K562 (cell line): ENCODE data around the gene COL9A3. TPM values are rescaled to one million over a fixed set of nuclear protein-coding genes. Genes with fewer than 3 reads are reported as not detected.

Experiments
- ATF4 ChIP-seq: fragments of 450-650 bp; formaldehyde crosslinking; IDR thresholded peaks from 2 replicates; pipeline ENCODE4 v1.4.0; 2022; ENCODE audit warnings: mild to moderate bottlenecking, moderate library complexity
- CHD1 ChIP-seq: fragments of 200-600 bp; sonication (generic); IDR thresholded peaks from one replicate; pipeline ENCODE4 v1.6.1; 2012; ENCODE audit warnings: mild to moderate bottlenecking, moderate library complexity, low read length, inconsistent platforms
- FIP1L1 ChIP-seq: fragments of 200-400 bp; formaldehyde crosslinking; IDR thresholded peaks from 2 replicates; pipeline ENCODE4 v1.6.1; 2018; ENCODE audit warnings: mild to moderate bottlenecking, low read depth, low read length; ENCODE audit not compliant: poor library complexity, severe bottlenecking
- HOXB6 ChIP-seq: fragments of 250-450 bp; sonication (Bioruptor Pico); IDR thresholded peaks from 2 replicates; pipeline ENCODE4 v1.5.1; 2022; ENCODE audit warnings: mild to moderate bottlenecking, borderline replicate concordance
- IRF1 ChIP-seq: sonication (generic); formaldehyde crosslinking; IDR thresholded peaks from 2 replicates; pipeline ENCODE4 v1.8.0; 2022; ENCODE audit warnings: missing genetic modification reagents, mild to moderate bottlenecking, borderline replicate concordance
- KDM2B ChIP-seq: fragments of 250-450 bp; sonication (Bioruptor Pico); IDR thresholded peaks from 2 replicates; pipeline ENCODE4 v1.8.0; 2021; ENCODE audit warnings: mild to moderate bottlenecking, moderate library complexity
- MAX ChIP-seq: sonication (generic); formaldehyde crosslinking; IDR thresholded peaks from 2 replicates; pipeline ENCODE4 v1.9.0; 2022; ENCODE audit warnings: mild to moderate bottlenecking, missing genetic modification reagents
- MAZ ChIP-seq, 2 experiments: fragments of 450-650 bp in 1 of 2; sonication (generic) in 1 of 2; formaldehyde crosslinking; IDR thresholded peaks in 1 of 2; conservative IDR thresholded peaks in 1 of 2; 2 replicates each; pipeline versions ENCODE4 v1.4.0 to v1.5.0; 2020; ENCODE audit warnings: mild to moderate bottlenecking in 1 of 2, missing genetic modification reagents in 1 of 2
- MECOM ChIP-seq: fragments of 250-450 bp; sonication (Bioruptor Pico); IDR thresholded peaks from 2 replicates; pipeline ENCODE4 v1.8.0; 2022; ENCODE audit warnings: inconsistent platforms
- NRF1 ChIP-seq, 2 experiments: fragments of 450-650 bp; IDR thresholded peaks in 1 of 2; conservative IDR thresholded peaks in 1 of 2; 2 replicates each; pipeline ENCODE4 v1.6.1; 2014; ENCODE audit warnings: mild to moderate bottlenecking in 2 of 2
- SMARCE1 ChIP-seq: fragments of 450-650 bp; IDR thresholded peaks from 2 replicates; pipeline ENCODE4 v1.7.1; 2016; ENCODE audit warnings: mild to moderate bottlenecking
- SPI1 ChIP-seq: IDR thresholded peaks from 2 replicates; pipeline ENCODE4 v1.6.1; 2011; ENCODE audit warnings: low read depth, low read length, control low read depth, borderline replicate concordance
- SRSF3 ChIP-seq: fragments of 200-400 bp; formaldehyde crosslinking; IDR thresholded peaks from 2 replicates; pipeline ENCODE4 v1.6.1; 2016; ENCODE audit warnings: mild to moderate bottlenecking, low read length, moderate library complexity; ENCODE audit not compliant: insufficient read depth
- TFAP4 ChIP-seq: sonication (generic); formaldehyde crosslinking; IDR thresholded peaks from 2 replicates; pipeline ENCODE4 v1.8.0; 2022; ENCODE audit warnings: missing genetic modification reagents, mild to moderate bottlenecking, moderate library complexity, borderline replicate concordance
- THAP12 ChIP-seq: fragments of 250-450 bp; sonication (Bioruptor Pico); IDR thresholded peaks from 2 replicates; pipeline ENCODE4 v1.9.0; 2021; ENCODE audit warnings: mild to moderate bottlenecking, inconsistent platforms
- U2AF1 ChIP-seq: fragments of 200-400 bp; formaldehyde crosslinking; optimal IDR thresholded peaks from 2 replicates; pipeline ENCODE3; 2017; ENCODE audit warnings: mild to moderate bottlenecking, low read depth, low read length, moderate library complexity
- ZFX ChIP-seq: sonication (generic); formaldehyde crosslinking; IDR thresholded peaks from 2 replicates; pipeline ENCODE4 v1.8.0; 2022; ENCODE audit warnings: mild to moderate bottlenecking, missing genetic modification reagents, moderate library complexity
- ZKSCAN3 ChIP-seq: fragments of 250-450 bp; sonication (Bioruptor Pico); IDR thresholded peaks from 2 replicates; pipeline ENCODE4 v1.4.0; 2020
- ZNF445 ChIP-seq: fragments of 250-450 bp; sonication (Bioruptor Pico); IDR thresholded peaks from 2 replicates; pipeline ENCODE4 v1.4.0; 2020; ENCODE audit warnings: low read depth, mild to moderate bottlenecking, moderate library complexity
- ZNF507 ChIP-seq: conservative IDR thresholded peaks from 2 replicates; pipeline ENCODE4 v1.6.1; 2017; ENCODE audit warnings: missing genetic modification characterization, missing compliant biosample characterization
- ZNF639 ChIP-seq, 2 experiments: fragments of 200-800 bp in 1 of 2; sonication (Bioruptor generic) in 1 of 2; sonication (generic) in 1 of 2; formaldehyde crosslinking in 1 of 2; IDR thresholded peaks in 1 of 2; conservative IDR thresholded peaks in 1 of 2; 2 replicates each; pipeline versions ENCODE4 v1.5.0 to v1.6.1; 2016 to 2020; ENCODE audit warnings: missing compliant biosample characterization in 1 of 2, missing genetic modification characterization in 1 of 2, missing genetic modification reagents in 1 of 2
- polyA plus RNA-seq, 8 experiments: library from polyadenylated mRNA; depleted of rRNA in 4 of 8; stranded (reverse) in 5 of 8; unstranded in 3 of 8; fragments of >200 nt; fragmentation: Nextera tagmentation in 2 of 8; fragmentation: Illumina TruSeq in 1 of 8; extraction: Ambion mirVana in 2 of 8; extraction: Trizol in 1 of 8; gene quantifications; 2 replicates each; pipeline versions ENCODE4 v1.2.1 to v1.2.3, GENCODE V29; 2011 to 2014; ENCODE audit warnings: inconsistent platforms in 1 of 8, missing spikeins in 1 of 8
- total RNA-seq, 7 experiments: library from RNA; depleted of rRNA in 6 of 7; stranded (reverse); fragments of >200 nt in 6 of 7; fragmentation: Illumina TruSeq in 2 of 7; extraction: Trizol in 2 of 7; gene quantifications; 2 replicates each; pipeline versions ENCODE4 v1.2.1 to v1.2.3, GENCODE V29; 2011 to 2021; ENCODE audit warnings: low replicate concordance in 1 of 7

Gene COL9A3
- total and polyA plus RNA-seq, 9 of the 15 experiments (the other 6 are each of a cell fraction or from before 2014, with no cell fraction given): 0.14 to 3.6 (median 0.88) TPM; not detected in 1

GRCh38 chr20:62805155-62805710 lies 11.6 kb upstream of the COL9A3 start (continued):
- TF ChIP-seq ZKSCAN3 (CRISPR knock-in tag) (no peak), FIP1L1 (peak; percentile 38), ATF4 (CRISPR knock-in tag) (no peak), MAX (CRISPR knock-in tag) (no peak; the same call in 1 of the 2 replicates), ZFX (peak; percentile 30; the same call in 1 of the 2 replicates), ZNF507 (tag) (no peak), SRSF3 (no peak), SPI1 (no peak), MAZ (CRISPR knock-in tag; conservative IDR thresholded peaks at IDR 0.05 in 1 of 2, IDR thresholded peaks at IDR 0.05 in 1 of 2) (peak in 1 of 2 experiments; percentile 36; a peak in 2 of 4 replicates), KDM2B (CRISPR knock-in tag) (no peak), HOXB6 (no peak), CHD1 (peak; percentile 20), MECOM (CRISPR knock-in tag) (no peak), IRF1 (CRISPR knock-in tag) (no peak), THAP12 (CRISPR knock-in tag) (no peak), SMARCE1 (no peak), ZNF639 (CRISPR knock-in tag; conservative IDR thresholded peaks at IDR 0.05 in 1 of 2, IDR thresholded peaks at IDR 0.05 in 1 of 2) (no peak), ZNF445 (no peak), TFAP4 (peak; percentile 55; the same call in 1 of the 2 replicates), NRF1 (conservative IDR thresholded peaks at IDR 0.05 in 1 of 2, IDR thresholded peaks at IDR 0.05 in 1 of 2) (no peak; a peak in 1 of 4 replicates), U2AF1 (no peak)
- TF ChIP-seq, all 486 proteins: peak for 10
